Skeletal muscle cell (primary cell): ENCODE results near the gene NPEPL1.
"Not testable (repeated sequence)": the region's sequence is repeated elsewhere in the genome, so short reads cannot be mapped to it uniquely, and the experiment has no call there.

ENCODE experiments used
- DNase-seq: peaks from one replicate; pipeline ENCODE4 v3.0.0-alpha.2; 2010; ENCODE audit warnings: low read depth
- H3K4me3 ChIP-seq: 2 replicates; pipeline ENCODE4 v1.5.1; 2011; ENCODE audit warnings: low read depth, mild to moderate bottlenecking, control low read depth, low read length, moderate library complexity

Gene NPEPL1

GRCh38 chr20:58721951-58722778 lies 29.6 kb downstream of the NPEPL1 start:
- no peak overlapping the region for H3K4me3 ChIP-seq
- DNase-seq, result no peak

GRCh38 chr20:58722877-58723627 lies 30.5 kb downstream of the NPEPL1 start:
- no peak for DNase-seq
- H3K4me3 ChIP-seq, result no peak overlapping the region

DNA sequence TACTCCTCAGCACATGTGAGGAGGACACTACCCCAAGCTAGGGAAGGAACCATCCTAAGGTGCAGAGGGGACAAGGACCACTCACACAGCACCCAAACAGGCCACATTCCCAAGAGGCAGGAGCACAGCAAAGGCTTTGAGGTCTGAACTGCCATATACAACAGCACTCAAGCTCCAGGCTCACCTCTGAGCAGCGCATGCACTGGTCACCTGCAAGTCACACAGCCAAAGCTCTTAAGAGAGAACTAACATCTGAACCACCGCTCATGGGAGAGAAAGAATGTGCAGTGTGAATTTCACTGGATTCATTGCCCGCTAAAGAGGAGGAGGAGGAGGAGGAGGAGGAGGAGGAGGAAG lies 31.0 kb downstream of the NPEPL1 start:
- no peak for DNase-seq
- H3K4me3 ChIP-seq, result no peak overlapping the region

DNA sequence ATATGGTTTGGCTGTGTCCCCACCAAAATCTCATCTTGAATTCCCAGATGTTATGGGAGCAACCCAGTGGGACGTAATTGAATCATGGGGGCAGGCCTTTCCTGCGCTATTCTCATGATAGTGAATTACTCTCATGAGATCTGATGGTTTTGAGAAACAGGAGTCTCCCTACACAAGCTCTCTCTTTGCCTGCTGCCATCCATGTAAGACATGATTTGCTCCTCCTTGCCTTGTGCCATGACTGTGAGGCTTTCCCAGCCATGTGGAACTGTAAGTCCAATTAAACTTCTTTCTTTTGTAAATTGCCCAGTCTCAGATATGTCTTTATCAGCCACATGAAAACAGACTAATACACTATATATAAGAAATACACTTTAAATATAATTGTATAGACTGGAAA lies 33.6 kb downstream of the NPEPL1 start:
- DNase-seq, H3K4me3 ChIP-seq: not testable (repeated sequence)

DNA sequence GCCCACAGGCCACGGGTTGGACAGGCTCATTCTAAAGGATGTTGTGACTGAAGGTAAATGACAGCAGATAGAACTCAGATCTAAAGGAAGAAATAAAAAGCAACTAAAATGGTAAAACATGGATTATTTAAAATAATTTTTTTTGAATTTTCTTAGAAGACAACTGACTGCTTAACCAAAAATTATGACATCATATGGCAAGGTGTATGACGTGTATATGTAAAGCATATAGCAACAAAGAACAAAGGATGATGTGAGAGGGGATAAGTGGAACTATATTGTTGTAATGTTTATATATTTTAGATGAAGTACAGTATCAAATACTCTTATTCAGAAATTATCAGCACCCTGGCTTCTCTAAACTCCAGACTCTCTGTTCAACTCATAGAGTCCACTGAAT lies 38.6 kb downstream of the NPEPL1 start:
- H3K4me3 ChIP-seq, result no peak overlapping the region
- no peak for DNase-seq

DNA sequence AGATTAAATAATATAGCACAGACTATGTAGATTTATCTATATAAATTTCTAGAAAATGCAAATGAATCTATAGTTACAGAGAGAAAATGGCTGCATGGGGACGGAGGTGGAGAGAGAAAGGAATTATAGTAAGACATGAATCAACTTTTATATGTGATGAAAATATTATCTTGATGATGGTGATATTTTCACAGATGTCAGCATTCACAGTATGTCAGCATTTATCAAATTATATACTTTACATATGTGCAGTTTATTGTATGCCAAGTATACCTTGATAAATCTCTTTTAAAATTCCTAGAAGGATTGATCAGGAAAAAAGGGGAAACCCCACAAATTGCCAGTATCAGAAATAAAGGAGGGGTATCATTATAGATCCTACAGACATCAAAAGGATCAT lies 44.6 kb downstream of the NPEPL1 start:
- no peak overlapping the region for H3K4me3 ChIP-seq
- DNase-seq, result no peak

DNA sequence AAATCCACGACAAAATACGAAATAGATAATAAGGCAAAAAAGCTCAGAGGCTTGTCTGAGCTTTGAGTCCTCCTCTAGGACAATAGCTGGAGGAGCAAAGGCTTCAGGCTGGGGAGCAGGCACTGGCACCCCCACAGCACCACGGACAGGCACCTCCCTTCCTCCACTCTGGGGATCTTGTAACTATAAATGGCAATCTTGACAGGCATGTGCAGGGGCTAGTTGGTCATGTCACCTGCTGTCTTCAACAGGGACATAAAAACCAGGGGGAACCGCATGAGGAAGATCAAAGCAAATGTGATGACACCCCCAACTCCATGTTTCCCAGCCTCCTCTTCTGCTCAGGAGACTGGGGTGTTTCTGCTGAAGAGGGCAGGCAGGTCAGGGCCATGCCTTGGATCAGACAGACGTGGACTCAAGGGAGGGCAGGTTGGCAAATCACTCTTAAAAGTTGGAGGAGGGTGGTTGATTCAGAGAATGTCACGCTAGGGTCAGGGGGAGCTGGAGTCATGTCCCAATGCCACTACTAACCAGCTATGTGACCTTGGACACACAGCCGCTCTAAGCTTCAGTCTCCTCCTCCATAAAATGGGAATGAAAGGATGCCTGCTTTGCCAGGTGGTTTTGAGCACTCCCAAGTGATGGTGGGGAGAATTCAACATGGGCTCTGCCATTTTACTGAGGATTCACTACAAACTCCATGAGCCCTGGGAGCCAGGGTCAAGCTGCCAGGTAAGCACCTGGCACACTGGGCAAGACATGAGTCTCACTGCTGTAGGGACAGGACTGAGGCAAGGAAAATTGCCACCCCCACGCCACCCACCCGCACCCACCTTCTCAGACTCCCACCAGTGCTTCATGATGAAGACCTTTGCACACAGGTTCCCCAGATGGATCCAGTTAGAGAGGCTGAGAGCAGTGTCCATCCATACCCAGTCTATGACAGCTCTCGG lies 48.0 kb downstream of the NPEPL1 start:
- no peak overlapping the region for H3K4me3 ChIP-seq
- DNase-seq, result no peak

DNA sequence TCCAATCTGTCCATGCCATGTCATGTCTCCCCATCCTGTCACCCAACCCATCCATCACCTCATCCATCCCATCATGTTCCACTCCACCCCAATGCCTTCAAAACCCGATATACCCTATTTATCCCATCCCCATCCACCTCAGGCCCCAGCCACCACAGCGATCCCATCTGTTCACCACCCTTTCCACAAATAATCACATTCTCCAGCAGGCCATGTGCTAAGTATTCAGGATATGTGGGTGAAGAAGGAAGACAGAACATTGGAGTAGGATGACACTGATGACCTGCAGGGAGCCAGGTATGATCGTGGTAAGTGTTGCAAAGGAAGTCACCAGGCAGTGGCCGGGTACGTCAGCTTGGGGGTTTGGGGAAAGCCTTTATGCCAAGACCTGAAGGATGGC lies 48.8 kb downstream of the NPEPL1 start:
- DNase-seq, result no peak
- H3K4me3 ChIP-seq, result no peak overlapping the region

DNA sequence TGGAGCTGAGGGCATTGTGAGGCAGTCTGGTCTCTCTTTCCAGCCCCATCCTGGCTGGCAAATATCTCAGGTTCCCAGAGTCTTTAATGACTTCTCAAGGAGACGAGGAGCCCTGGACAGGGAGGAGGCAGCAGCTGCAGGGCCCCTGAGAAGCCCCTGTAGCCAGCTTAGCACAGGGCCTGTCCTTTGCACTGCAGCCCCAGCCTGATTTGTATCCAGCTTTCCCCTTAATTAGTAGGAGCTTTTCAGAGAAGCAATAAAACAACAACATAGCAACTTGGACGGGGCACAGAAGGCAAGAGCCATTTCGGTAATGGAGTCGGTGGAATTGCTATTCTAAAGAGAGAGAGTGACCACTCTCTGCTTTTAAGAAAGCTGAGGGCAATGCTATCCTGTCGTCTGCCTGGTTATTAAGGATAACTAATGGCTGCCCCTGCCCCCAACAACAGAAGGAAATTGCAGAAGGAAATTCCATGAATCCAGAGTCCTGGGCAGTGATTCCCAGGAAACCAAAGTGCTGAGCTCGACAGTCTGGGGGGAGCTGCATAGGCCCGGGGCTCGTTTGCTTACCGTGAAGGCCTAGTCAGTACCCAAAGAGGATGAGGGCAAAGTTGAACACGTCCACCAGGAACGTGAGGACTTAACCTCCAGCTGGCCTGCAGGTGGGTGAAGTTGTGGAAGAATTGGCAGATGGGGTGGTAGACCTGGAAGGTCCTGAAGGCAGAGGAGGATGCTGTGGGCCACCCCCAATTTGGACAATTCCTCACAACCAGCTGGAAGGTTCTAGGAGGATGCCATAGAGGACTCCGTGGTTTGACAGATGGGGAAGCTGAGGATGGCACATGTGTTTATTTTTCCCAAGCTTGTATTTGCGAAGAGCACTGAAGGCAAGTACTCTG lies 50.3 kb downstream of the NPEPL1 start:
- DNase-seq, result no peak
- no peak overlapping the region for H3K4me3 ChIP-seq

GRCh38 chr20:58743929-58744534 lies 51.4 kb downstream of the NPEPL1 start:
- DNase-seq, result no peak
- H3K4me3 ChIP-seq, result no peak overlapping the region

- no peak for DNase-seq
Measured at GRCh38 chr20:58744836-58745235, 52.2 kb downstream of the NPEPL1 start.

GRCh38 chr20:58745391-58745790 lies 52.8 kb downstream of the NPEPL1 start:
- no peak for DNase-seq
- H3K4me3 ChIP-seq, result no peak overlapping the region

More at GRCh38 chr20:58744836-58745235, 52.2 kb downstream of the NPEPL1 start:
- H3K4me3 ChIP-seq, result no peak overlapping the region

- no peak overlapping the region for H3K4me3 ChIP-seq
- no peak for DNase-seq
Measured at GRCh38 chr20:58746620-58747019, 54.0 kb downstream of the NPEPL1 start.

DNA sequence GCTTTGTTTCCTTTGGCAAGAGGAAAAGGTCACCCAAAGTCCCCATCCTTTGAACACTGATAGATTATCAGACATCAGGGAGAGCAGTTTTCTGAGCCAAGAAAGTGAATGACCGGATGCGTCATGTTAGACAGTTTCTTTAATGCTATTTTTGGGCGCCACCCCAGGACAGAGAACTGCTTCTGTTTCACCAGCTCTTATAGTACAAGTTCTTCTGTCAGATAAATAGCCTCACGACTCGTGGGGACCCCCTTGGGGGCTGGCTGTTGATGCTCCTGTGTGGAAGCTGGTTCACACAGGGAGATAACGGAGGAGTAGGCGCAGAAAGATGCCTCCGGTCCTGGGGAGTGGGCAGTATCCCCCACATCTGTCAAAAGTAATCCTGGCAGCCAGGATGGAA lies 54.6 kb downstream of the NPEPL1 start:
- no peak overlapping the region for H3K4me3 ChIP-seq

GRCh38 chr20:58748618-58749017 lies 56.0 kb downstream of the NPEPL1 start:
- DNase-seq, result no peak
- no peak overlapping the region for H3K4me3 ChIP-seq

More for the DNA sequence above, 54.6 kb downstream of the NPEPL1 start:
- DNase-seq, result no peak

- DNase-seq, result no peak
- no peak overlapping the region for H3K4me3 ChIP-seq
Measured at GRCh38 chr20:58749098-58749769, 56.6 kb downstream of the NPEPL1 start.

- DNase-seq, result no peak
- H3K4me3 ChIP-seq, result no peak overlapping the region
Measured at GRCh38 chr20:58749979-58750378, 57.4 kb downstream of the NPEPL1 start.

DNA sequence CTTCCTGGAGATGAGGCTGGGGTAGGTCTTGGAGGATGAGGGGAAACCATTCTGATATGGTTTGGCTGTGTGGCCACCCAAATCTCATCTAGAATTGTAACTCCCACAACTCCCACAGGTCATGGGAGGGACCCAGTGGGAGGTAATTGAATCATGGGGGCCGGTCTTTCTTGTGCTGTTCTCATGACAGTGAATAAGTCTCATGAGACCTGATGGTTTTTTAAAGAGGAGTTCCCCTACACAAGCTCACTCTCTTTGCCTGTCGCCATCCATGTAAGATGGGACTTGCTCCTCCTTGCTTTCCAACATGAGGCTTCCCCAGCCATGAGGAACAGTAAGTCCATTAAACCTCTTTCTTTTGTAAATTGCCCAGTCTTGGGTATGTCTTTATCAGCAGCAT lies 58.1 kb downstream of the NPEPL1 start:
- not testable (repeated sequence) for H3K4me3 ChIP-seq, DNase-seq
